Type B pancreatic cell (in vitro differentiated cells): Measurements from ENCODE around the gene UMAD1. TPM values are rescaled to one million over a fixed set of nuclear protein-coding genes. Genes with fewer than 3 reads are reported as not detected.

Source experiments
- DNase-seq: peaks from one replicate; pipeline ENCODE4 v3.0.0; 2021; ENCODE audit warnings: mixed read lengths; ENCODE audit not compliant: unreplicated experiment; ENCODE audit errors: extremely low spot score
- H3K27ac Mint-ChIP-seq: 2 replicates; pipeline ENCODE4 v1.8.0; 2021; ENCODE audit warnings: mild to moderate bottlenecking, mixed read lengths
- H3K27me3 Mint-ChIP-seq: 2 replicates; pipeline ENCODE4 v1.8.0; 2021; ENCODE audit warnings: mixed read lengths
- H3K36me3 Mint-ChIP-seq: 2 replicates; pipeline ENCODE4 v1.8.0; 2021; ENCODE audit warnings: mixed read lengths
- H3K4me1 Mint-ChIP-seq: one replicate; pipeline ENCODE4 v1.8.0; 2021; ENCODE audit warnings: mixed read lengths; ENCODE audit not compliant: unreplicated experiment
- H3K4me3 Mint-ChIP-seq: 2 replicates; pipeline ENCODE4 v1.8.0; 2021; ENCODE audit warnings: mild to moderate bottlenecking, mixed read lengths
- H3K9me3 Mint-ChIP-seq: 2 replicates; pipeline ENCODE4 v1.8.0; 2021; ENCODE audit warnings: mixed read lengths
- long read RNA-seq: library from polyadenylated mRNA; unstranded; transcript quantifications from one replicate; pipeline ENCODE4 v2.0.0, GENCODE V29; 2020
- total RNA-seq: library from RNA; stranded (reverse); gene quantifications from 2 replicates; pipeline ENCODE4 v1.2.1, GENCODE V29; 2021; ENCODE audit warnings: low replicate concordance
- TF ChIP-seq, protein P1 (sequence below): fragments of 200-600 bp; sonication (generic); conservative IDR thresholded peaks from 2 replicates; pipeline ENCODE4 v1.5.0; 2021; ENCODE audit warnings: antibody characterized with exemption, mild to moderate bottlenecking

UMAD1 gene
- 9.0 and 10.5 TPM in 2 replicates for total RNA-seq
- long read RNA-seq, partial matches to known transcripts, result 0 of 7 reads
- long read RNA-seq, other reads (novel, unspliced or antisense), result 6 of 7 reads

DNA sequence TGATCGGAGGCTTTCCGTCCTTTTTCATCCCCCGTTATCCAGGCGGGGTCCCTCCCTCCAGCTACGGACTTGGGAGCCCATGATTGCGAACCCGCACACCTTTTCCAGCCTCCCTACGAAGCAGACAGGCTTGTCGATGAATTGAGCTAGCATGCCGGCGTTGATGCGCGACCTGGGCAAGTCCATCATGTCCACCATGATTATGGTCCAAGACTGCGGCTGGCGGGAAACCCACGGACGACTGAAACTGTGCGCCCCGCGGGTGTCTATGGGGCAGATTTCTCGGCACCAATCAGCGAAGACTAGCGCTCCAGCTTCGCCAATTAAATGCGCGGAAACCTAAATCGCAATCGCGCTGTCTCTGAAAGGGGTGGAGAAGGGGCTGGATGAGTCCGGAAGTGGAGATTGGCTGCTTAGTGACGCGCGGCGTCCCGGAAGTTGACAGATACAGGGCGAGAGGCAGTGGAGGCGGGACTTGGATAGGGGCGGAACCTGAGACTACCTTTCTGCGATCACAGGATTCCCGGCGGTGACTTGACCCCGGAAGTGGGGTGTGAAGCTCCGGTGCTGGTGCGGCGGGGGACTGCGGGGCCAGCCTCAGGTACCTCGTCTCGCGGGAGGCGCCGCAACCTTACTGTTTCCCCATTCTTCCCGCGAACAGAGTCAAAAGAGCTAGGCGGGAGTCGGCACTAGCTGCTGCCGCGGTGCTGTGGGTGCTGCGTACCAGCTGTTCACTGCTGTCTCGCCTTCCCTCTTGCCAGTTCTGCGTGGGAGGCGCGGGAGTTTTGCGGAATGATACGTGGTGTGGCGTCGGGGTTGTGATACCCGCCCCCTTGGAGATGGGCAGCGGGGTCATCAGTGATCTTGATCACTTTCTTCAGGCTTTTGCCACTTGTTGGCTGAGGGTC lies at the start of gene UMAD1:
Gene UMAD1 (plus strand): TSS at position 532 of the 908 bp plus-strand sequence. CDS start 32,620 bp downstream, outside the sequence.
- DNase-seq, result peak; percentile 96
- TF ChIP-seq, protein P1, sequence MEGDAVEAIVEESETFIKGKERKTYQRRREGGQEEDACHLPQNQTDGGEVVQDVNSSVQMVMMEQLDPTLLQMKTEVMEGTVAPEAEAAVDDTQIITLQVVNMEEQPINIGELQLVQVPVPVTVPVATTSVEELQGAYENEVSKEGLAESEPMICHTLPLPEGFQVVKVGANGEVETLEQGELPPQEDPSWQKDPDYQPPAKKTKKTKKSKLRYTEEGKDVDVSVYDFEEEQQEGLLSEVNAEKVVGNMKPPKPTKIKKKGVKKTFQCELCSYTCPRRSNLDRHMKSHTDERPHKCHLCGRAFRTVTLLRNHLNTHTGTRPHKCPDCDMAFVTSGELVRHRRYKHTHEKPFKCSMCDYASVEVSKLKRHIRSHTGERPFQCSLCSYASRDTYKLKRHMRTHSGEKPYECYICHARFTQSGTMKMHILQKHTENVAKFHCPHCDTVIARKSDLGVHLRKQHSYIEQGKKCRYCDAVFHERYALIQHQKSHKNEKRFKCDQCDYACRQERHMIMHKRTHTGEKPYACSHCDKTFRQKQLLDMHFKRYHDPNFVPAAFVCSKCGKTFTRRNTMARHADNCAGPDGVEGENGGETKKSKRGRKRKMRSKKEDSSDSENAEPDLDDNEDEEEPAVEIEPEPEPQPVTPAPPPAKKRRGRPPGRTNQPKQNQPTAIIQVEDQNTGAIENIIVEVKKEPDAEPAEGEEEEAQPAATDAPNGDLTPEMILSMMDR, result no peak
- peak within 1 kb of the TSS; percentile 97 for H3K4me3 Mint-ChIP-seq
- peak within 1 kb of the TSS; percentile 98 for H3K27ac Mint-ChIP-seq
- H3K9me3 Mint-ChIP-seq, result no peaks in the 10 kb centered on the region
- H3K4me1 Mint-ChIP-seq, result peaks cover 12% of the 10 kb centered on the region
- no peaks in the 10 kb centered on the region for H3K27me3 Mint-ChIP-seq
- H3K36me3 Mint-ChIP-seq, result peaks cover 7% of the 10 kb centered on the region

DNA sequence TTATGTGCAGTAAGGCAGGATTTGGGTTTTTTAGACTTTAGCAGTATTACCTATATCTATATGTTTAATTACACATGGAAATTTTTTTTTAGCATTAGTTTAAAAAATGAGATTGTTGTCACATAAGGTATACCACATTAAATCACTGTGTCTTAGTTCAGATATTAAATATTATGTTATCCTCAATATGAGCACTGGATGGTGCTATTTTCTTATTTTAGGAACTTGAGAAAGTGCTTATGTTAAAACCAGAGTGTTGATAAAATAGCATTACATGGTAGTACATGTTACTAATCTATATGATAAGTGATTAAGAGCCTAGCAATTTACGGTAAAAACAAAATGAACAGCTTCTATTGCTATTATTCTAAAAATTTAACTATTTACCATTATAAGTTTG lies 45.1 kb upstream of the UMAD1 start:
- TF ChIP-seq, protein P1, result peak; percentile 62
- Mint-ChIP-seq H3K4me1 (no peaks in the 10 kb centered on the region), H3K27ac (no peak overlapping the region), H3K4me3 (no peak overlapping the region), H3K36me3 (peaks cover 47% of the 10 kb centered on the region), H3K9me3 (peaks cover 4% of the 10 kb centered on the region), H3K27me3 (no peaks in the 10 kb centered on the region)
- DNase-seq, result no peak

DNA sequence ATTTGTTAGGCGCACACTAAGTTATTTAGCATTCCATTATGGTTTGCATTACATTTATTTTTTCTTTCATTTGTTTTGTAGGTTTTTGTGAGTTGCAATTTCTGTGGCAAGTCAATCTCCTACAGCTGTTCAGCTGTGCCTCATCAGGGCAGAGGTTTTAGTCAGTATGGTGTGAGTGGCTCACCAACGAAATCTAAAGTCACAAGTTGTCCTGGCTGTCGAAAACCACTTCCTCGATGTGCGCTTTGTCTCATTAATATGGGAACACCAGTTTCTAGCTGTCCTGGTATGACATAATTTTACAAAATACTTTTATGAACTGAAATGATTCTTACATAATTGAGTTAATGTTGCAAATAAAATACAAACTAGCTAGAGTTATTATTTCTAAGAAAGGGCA lies 44.4 kb upstream of the UMAD1 start:
- TF ChIP-seq, protein P1, result no peak
- H3K27ac Mint-ChIP-seq, result no peak overlapping the region
- H3K36me3 Mint-ChIP-seq, result peaks cover 47% of the 10 kb centered on the region
- H3K27me3 Mint-ChIP-seq, result no peaks in the 10 kb centered on the region
- peaks cover 8% of the 10 kb centered on the region for H3K9me3 Mint-ChIP-seq
- no peak overlapping the region for H3K4me3 Mint-ChIP-seq
- DNase-seq, result no peak
- no peaks in the 10 kb centered on the region for H3K4me1 Mint-ChIP-seq

DNA sequence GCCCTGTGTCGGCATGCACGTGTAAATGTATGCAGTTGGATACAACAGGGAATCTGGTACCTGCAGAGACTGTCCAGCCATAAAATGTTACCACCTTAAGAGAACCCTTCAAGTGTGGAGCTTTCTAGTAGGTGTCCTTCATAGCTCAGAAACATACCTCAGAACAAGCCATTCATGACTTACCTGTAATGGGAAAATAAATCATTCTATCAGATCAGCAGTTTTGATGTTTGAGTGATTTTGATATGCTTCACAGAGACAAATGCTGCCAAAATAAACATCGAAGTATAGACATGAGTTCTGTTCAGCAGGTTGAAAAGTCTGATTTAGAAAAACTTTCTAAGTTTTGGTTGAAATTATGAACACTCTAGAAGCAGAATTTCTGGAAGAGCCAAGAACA lies 33.5 kb upstream of the UMAD1 start:
- no peaks in the 10 kb centered on the region for H3K27me3 Mint-ChIP-seq
- TF ChIP-seq, protein P1, result no peak
- no peaks in the 10 kb centered on the region for H3K4me1 Mint-ChIP-seq
- no peaks in the 10 kb centered on the region for H3K36me3 Mint-ChIP-seq
- H3K27ac Mint-ChIP-seq, result no peak overlapping the region
- no peaks in the 10 kb centered on the region for H3K9me3 Mint-ChIP-seq
- H3K4me3 Mint-ChIP-seq, result no peak overlapping the region
- no peak for DNase-seq

DNA sequence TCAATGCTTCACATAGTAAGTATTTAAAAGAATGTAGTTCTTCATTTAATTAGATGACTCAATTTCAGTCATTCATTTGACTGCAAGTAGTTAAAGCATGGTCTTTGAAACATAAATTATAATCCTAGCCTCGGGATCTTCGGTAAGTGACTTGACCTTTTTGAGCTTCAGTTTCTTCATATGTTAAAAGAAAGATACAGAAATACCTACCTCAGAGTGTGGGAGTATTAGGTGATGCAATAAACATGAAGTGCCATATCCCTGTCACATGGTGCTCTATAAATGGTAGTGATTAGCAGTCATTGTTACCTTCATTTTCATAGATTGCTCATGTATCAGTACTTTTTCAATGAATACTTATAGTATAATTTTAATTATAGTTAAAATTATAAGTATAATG lies 31.2 kb upstream of the UMAD1 start:
- H3K36me3 Mint-ChIP-seq, result no peaks in the 10 kb centered on the region
- no peak overlapping the region for H3K4me3 Mint-ChIP-seq
- H3K9me3 Mint-ChIP-seq, result no peaks in the 10 kb centered on the region
- no peak for DNase-seq
- no peaks in the 10 kb centered on the region for H3K4me1 Mint-ChIP-seq
- TF ChIP-seq, protein P1, result no peak
- no peak overlapping the region for H3K27ac Mint-ChIP-seq
- no peaks in the 10 kb centered on the region for H3K27me3 Mint-ChIP-seq
